ENCODE results near the gene GOT1.

GOT1 gene

DNA sequence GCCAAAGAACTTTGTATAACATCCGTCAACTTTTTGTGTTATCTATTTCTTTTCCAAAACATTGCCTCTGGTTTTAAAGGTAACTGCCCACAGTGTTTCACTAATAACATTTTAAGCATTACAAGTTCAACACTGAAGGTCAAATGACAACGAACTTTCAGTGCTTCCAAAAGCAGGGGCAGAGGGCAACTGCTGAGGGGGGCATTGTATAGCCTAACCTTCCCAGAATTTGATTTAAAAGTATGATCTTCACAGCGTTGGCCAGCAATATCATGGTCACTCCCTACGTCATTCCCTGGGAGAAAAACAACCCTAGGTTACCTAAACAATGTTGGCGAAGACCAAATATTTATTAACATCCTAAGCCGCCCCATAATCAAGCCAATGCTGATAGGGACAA is 2.5 kb upstream of the GOT1 start:
- DNase-seq, result no peak

DNA sequence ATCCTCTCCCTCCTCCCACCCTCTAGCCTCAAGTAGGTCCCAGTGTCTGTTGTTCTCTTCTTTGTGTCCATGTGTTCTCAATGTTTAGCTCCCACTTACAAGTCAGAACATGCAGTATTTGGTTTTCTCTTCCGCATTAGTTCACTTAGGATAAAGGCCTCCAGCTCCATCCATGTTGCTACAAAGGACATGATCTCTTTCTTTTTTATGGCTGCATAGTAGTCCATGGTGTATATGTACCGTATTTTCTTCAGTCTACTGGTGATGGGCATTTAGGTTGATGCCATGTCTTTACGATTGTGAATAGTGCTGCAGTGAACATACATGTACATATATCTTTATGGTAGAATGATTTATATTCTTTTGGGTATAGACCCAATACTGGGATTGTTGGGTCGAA is 1.6 kb upstream of the GOT1 start:
- no peak for DNase-seq

- no peak for DNase-seq
Measured at GRCh38 chr10:99431190-99431760, 851 bp upstream of the GOT1 start.

DNA sequence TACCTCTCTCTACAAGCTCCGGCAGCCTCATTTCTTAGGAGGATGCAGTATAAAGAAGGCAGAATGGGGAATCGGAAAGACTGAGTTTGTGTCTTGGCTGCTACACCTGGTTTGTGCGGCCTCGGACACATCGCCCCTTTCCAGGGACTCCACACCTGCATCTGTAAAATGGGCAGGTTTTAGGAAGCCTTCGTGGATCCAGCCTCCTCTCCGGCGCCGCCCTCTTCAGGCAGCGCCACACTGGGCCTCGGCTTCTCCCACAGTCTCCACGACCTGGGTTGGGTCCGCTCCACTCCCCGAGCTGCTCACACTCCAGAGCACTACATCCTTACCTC is 341 bp downstream of the GOT1 start:
- DNase-seq, result no peak

DNA sequence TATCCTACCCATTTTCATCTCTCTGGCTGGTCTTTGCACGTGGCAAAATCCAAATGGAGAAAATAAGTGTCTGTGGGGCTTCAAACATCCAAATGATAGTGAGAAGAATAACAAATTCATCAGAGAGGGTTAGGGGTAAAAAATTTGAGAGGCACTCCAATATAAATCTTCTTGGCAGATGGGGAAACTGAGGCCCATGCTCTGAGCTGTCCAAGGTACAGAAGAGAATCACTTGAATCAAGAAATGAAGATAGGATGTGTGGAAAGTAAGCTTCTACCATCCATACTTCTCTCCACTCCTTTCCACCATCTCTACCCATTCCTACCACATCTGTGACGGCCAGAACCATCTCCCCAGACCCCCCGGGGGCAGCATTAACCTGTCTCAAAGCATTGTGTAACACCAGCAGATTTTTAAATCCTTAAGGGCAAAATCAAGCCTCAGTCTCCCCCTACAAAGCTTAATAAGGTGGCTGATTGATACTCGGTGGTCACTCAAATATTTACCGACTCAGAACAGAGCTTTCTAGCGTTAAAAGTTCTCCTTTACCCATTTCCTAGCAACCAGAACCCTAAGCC is 818 bp downstream of the GOT1 start:
- DNase-seq, result no peak

DNA sequence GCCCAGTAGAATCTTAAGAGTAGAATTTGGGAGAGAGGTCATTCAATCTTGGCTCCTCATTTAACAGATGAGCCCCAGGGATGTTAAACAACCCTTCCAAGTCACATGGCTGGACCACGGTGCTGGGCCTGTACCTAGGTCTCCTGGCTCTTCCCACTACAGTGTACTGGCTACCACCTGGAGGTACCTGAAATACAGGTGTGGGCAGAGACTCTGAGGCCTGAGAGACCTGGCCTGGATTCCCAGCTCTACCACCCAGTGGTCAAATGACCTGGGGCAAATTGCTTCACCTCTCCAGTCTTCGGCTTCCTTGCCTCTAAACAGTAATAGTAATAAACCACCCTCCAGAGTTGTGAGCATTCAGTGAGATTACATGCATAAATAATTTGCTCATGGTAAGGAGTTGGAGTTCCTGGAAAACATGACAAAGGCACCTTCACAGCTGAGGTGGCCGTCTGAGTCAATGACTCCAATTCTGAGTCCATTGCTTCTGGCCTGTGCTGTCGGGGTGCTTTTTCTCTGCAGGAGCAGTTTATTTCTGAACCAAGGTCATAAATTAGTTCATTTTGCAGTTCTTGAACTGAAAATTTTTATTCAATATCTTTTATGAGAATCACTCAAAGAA is 2.7 kb downstream of the GOT1 start:
- DNase-seq, result no peak

DNA sequence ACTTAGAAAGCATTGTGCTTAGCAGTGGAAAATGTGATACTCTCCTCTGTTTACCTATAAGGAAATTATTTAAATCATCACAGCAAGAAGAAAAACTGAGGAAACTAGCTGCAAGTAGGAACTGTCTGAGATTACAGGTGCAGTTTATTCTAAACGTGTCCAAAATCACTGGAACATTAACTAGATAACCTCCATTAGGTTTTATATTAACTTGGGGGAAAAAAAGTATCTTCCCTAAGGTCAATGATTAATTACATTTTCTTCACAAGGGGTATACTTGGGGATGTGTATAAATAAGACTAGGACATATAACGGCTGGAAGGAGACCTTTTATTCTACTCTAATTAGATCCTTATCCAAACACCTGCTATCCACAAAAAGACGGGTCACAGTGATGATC is 3.7 kb downstream of the GOT1 start:
- DNase-seq, result no peak

GRCh38 chr10:99425204-99425603 is 5.2 kb downstream of the GOT1 start:
- DNase-seq, result no peak

DNA sequence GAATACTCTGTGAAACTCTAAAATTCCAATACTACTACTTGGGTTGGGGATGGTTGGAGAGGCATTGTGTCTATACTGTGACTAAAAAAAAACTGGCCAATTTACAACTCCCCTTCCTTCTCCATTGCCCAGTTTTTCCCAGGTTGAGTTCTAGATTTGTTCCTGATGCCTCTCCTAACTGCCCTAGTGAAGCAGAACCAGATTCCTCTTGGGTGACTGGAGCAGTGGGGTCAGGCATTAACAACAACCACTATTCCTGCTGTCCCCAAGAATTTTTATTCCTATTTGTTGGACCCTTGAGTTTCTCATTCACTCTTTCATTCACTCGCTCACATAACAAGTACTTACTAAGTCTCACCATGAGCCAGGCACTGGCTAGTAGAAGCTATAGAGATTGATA is 5.8 kb downstream of the GOT1 start:
- DNase-seq, result no peak

- DNase-seq, result no peak
Measured at GRCh38 chr10:99422529-99423096, 7.8 kb downstream of the GOT1 start.

GRCh38 chr10:99421233-99421739 is 9.1 kb downstream of the GOT1 start:
- no peak for DNase-seq

DNA sequence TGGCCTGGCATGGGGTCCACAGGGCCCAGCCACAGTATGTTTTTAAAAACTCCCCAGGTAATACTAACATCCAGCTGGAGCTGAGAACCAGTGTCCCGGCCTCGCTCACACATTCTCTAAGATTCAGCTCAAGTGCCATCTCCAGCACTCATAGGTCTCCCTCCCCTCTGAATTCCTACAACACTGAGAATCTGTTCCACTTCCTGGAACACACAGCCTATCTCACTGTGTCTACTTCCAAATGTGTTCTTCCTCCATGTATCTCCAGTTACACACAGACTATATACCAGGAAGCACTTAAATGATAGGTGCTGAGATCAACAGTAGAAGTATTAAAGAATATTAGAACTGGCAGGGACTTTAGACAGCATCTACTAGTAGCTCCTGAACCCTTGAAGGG is 10.7 kb downstream of the GOT1 start:
- DNase-seq, result no peak

DNA sequence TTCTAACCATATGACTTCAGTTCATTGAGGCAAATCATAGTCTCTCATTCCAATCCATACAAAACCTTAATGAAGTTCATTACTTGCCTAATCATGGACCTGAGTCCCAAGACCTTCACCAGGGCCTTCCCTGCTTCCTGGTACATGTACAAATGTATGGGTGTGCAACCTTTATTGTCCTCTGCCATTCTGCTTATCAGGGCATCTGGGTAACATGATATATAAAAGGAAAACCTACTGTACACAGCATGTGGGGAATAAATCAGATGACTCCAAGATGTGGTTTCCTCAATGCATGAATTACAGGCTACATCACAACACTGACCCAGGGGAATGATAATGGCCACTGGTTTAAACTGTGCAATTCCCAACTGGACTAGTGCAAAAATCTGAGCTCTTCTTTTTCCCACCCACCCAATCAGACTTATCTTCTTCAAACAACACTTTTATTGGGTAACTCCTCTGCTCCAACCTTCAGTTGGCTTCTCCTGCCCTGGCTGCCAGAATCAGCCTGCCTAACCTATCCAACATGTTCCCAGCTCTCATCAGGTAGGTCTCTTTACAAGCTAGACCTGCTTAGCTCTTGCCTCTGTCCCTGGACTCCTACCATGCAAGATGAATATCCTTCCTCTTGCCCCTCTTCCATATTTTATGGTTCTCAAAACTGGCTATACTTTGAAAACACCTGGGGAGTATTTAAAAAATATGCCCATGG is 11.4 kb downstream of the GOT1 start:
- DNase-seq, result no peak

- DNase-seq, result no peak
Measured at GRCh38 chr10:99412099-99412498, 18.3 kb downstream of the GOT1 start.

DNA sequence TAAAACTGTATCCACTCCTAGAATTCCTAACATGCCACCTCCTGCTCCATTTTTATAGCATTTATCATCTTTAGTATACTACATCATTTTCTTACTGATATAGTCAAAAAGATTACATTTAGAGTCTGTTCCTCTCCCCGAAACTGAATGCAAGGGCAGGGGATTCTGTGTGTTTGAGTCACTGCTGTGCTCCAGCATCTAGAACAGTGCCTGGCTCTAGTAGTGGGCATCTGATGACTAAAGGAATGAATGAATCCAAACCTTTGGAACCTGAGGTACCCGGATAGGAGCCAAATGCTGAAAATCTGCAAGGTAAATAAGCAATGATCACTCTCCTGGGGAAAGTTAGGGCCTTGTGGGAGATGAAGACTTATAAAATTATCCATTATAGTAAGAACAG is 18.9 kb downstream of the GOT1 start:
- no peak for DNase-seq

- DNase-seq, result no peak
Measured at GRCh38 chr10:99410876-99411275, 19.5 kb downstream of the GOT1 start.

GRCh38 chr10:99410146-99410545 is 20.3 kb downstream of the GOT1 start:
- DNase-seq, result no peak

DNA sequence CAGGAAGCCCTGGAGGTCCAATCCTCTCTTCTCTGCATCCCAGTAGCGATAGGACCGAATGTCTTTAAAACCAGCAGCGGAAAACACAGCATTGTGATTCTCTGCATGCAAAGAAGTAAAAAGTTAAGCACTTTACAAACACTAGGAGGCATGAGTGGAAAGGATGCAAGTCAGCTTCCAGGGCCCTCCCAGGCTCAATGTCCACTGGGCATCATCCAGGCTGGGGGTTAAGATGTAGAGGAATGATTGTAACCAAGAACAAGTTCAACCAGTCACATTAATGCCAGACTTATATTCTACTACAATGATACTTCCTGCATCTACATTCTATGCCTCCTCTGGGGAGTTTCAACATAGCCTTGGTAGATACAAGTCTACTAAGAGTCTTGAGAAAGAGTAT is 24.3 kb downstream of the GOT1 start:
- DNase-seq, result no peak

DNA sequence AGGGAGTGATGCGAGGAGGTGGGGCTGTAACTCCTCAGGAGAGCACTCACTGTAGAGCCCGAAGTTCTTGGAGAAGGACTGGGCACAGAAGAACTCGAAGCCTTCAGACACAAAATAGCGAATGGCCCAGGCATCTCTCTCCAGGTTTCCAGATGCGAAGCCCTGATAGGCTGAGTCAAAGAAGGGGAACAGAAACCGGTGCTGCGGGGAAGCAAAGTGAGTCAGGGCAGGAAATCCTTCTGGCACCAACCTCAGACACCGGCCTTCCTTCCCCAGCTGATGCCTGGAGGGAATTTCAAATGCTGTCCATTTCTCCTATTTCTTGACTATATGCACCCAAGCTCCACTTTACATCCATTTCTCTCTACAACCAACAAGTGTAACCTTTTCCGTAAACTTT is 26.8 kb downstream of the GOT1 start:
- no peak for DNase-seq

DNA sequence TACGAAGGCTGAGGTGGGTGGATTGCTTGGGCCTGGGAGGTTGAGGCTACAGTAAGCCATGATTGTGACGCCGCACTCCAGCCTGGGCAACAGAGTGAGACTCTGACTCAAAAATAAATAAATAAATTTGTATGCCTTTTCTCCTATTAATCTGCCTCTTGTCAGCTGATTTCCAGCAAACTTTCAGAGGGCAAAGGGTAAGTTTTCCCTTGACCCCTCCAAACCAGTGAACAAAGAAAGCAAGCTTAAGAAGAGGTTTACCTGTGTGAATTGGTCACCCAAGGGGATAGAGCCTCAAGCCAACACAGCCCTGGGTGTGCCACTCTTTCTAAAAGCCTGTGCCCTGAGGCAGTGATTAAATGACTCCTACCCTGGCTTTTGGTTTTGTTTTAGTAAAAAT is 30.8 kb downstream of the GOT1 start:
- DNase-seq, result no peak

GRCh38 chr10:99396471-99396870 is 34.0 kb downstream of the GOT1 start:
- DNase-seq, result no peak

DNA sequence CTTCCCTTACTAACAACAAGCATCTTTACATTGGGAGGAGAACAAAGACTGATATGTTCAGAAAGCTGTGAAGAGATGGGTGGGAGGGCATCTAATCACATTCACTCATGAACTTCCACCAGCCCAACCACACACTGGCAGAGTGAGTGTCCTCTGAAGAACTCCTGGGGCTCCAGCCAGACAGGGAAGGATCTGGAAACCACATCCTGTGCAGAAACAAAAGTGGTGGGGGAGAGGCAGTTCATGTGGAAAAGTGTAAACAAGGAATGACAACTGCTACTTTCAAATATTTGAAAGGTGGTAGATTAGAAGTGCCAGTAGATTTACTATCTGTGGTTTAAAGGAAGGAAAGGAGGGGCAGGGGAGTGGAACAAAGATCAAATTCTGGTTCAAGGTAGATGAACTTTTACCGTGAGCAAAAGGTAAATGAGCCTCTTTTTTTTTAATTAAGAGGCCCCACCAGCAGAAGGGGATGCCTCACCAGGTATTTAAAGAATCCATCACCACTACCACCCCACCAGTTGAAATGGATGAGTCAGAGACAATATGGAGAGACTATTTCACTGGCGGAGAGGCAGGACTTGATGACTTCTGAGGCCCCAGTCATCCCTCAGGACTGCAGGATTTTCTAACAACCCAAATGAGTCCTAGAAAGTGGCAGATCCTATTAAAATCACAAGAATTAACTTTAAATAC is 34.5 kb downstream of the GOT1 start:
- DNase-seq, result no peak

GRCh38 chr10:99394761-99395386 is 35.5 kb downstream of the GOT1 start:
- DNase-seq, result peak; percentile 4
